ENCODE results near the gene EPHA7. TPM values are rescaled to one million over a fixed set of nuclear protein-coding genes. Genes with fewer than 3 reads are reported as not detected.

The EPHA7 gene
- total RNA-seq, 2 experiments from 2014 or later: not detected

GRCh38 chr6:93266116-93266817 lies 153.1 kb downstream of the EPHA7 start:
- H3K36me3 Mint-ChIP-seq: no peaks in the 10 kb centered on the region
- H3K4me3 Mint-ChIP-seq: no peak overlapping the region
- no peak for DNase-seq
- H3K27ac Mint-ChIP-seq: no peak overlapping the region
- no peaks in the 10 kb centered on the region for H3K9me3 Mint-ChIP-seq
- no peaks in the 10 kb centered on the region for H3K4me1 Mint-ChIP-seq
- no peaks in the 10 kb centered on the region for H3K27me3 Mint-ChIP-seq

- Mint-ChIP-seq H3K9me3 (no peaks in the 10 kb centered on the region), H3K36me3 (no peaks in the 10 kb centered on the region), H3K4me3 (no peak overlapping the region), H3K4me1 (no peaks in the 10 kb centered on the region), H3K27me3 (no peaks in the 10 kb centered on the region), H3K27ac (no peak overlapping the region)
- DNase-seq: no peak
Observed at GRCh38 chr6:93260881-93261280, 158.5 kb downstream of the EPHA7 start.

GRCh38 chr6:93259332-93259731 lies 160.0 kb downstream of the EPHA7 start:
- Mint-ChIP-seq H3K4me3 (no peak overlapping the region), H3K27me3 (no peaks in the 10 kb centered on the region), H3K4me1 (no peaks in the 10 kb centered on the region), H3K9me3 (no peaks in the 10 kb centered on the region), H3K27ac (no peak overlapping the region), H3K36me3 (no peaks in the 10 kb centered on the region)
- DNase-seq: no peak

GRCh38 chr6:93252930-93253329 lies 166.4 kb downstream of the EPHA7 start:
- H3K27me3 Mint-ChIP-seq: no peaks in the 10 kb centered on the region
- DNase-seq: no peak
- no peak overlapping the region for H3K27ac Mint-ChIP-seq
- no peak overlapping the region for H3K4me3 Mint-ChIP-seq
- H3K36me3 Mint-ChIP-seq: no peaks in the 10 kb centered on the region
- no peaks in the 10 kb centered on the region for H3K9me3 Mint-ChIP-seq
- no peaks in the 10 kb centered on the region for H3K4me1 Mint-ChIP-seq

GRCh38 chr6:93248631-93249030 lies 170.7 kb downstream of the EPHA7 start:
- Mint-ChIP-seq H3K27me3 (no peaks in the 10 kb centered on the region), H3K36me3 (no peaks in the 10 kb centered on the region), H3K4me1 (no peaks in the 10 kb centered on the region), H3K27ac (no peak overlapping the region), H3K9me3 (peaks cover 2% of the 10 kb centered on the region), H3K4me3 (no peak overlapping the region)
- DNase-seq: no peak

GRCh38 chr6:93243231-93243778 lies 176.1 kb downstream of the EPHA7 start:
- H3K36me3 Mint-ChIP-seq: no peaks in the 10 kb centered on the region
- H3K9me3 Mint-ChIP-seq: peaks cover 2% of the 10 kb centered on the region
- no peak for DNase-seq
- no peak overlapping the region for H3K4me3 Mint-ChIP-seq
- H3K4me1 Mint-ChIP-seq: no peaks in the 10 kb centered on the region
- H3K27ac Mint-ChIP-seq: no peak overlapping the region
- no peaks in the 10 kb centered on the region for H3K27me3 Mint-ChIP-seq

GRCh38 chr6:93242049-93242448 lies 177.3 kb downstream of the EPHA7 start:
- no peaks in the 10 kb centered on the region for H3K36me3 Mint-ChIP-seq
- DNase-seq: no peak

GRCh38 chr6:93238632-93239031 lies 180.7 kb downstream of the EPHA7 start:
- H3K4me1 Mint-ChIP-seq: no peaks in the 10 kb centered on the region
- no peaks in the 10 kb centered on the region for H3K27me3 Mint-ChIP-seq
- no peak overlapping the region for H3K27ac Mint-ChIP-seq
- no peaks in the 10 kb centered on the region for H3K9me3 Mint-ChIP-seq
- no peaks in the 10 kb centered on the region for H3K36me3 Mint-ChIP-seq
- no peak overlapping the region for H3K4me3 Mint-ChIP-seq
- DNase-seq: no peak

More at GRCh38 chr6:93242049-93242448, 177.3 kb downstream of the EPHA7 start:
- Mint-ChIP-seq H3K4me3 (no peak overlapping the region), H3K4me1 (no peaks in the 10 kb centered on the region), H3K27me3 (no peaks in the 10 kb centered on the region), H3K9me3 (no peaks in the 10 kb centered on the region), H3K27ac (no peak overlapping the region)

- H3K36me3 Mint-ChIP-seq: no peaks in the 10 kb centered on the region
- no peaks in the 10 kb centered on the region for H3K9me3 Mint-ChIP-seq
- no peak overlapping the region for H3K27ac Mint-ChIP-seq
- H3K4me3 Mint-ChIP-seq: no peak overlapping the region
- DNase-seq: no peak
- H3K4me1 Mint-ChIP-seq: no peaks in the 10 kb centered on the region
- H3K27me3 Mint-ChIP-seq: no peaks in the 10 kb centered on the region
Observed at GRCh38 chr6:93235775-93236174, 183.6 kb downstream of the EPHA7 start.

- Mint-ChIP-seq H3K4me1 (no peaks in the 10 kb centered on the region), H3K4me3 (no peak overlapping the region), H3K27me3 (no peaks in the 10 kb centered on the region), H3K27ac (no peak overlapping the region), H3K36me3 (no peaks in the 10 kb centered on the region), H3K9me3 (peaks cover 4% of the 10 kb centered on the region)
- no peak for DNase-seq
Observed at GRCh38 chr6:93226822-93227221, 192.5 kb downstream of the EPHA7 start.

GRCh38 chr6:93222071-93222851 lies 197.1 kb downstream of the EPHA7 start:
- Mint-ChIP-seq H3K27ac (no peak overlapping the region), H3K27me3 (no peaks in the 10 kb centered on the region), H3K4me3 (no peak overlapping the region), H3K4me1 (no peaks in the 10 kb centered on the region), H3K36me3 (no peaks in the 10 kb centered on the region), H3K9me3 (peaks cover 4% of the 10 kb centered on the region)
- DNase-seq: no peak

GRCh38 chr6:93219447-93219846 lies 199.9 kb downstream of the EPHA7 start:
- Mint-ChIP-seq H3K27ac (no peak overlapping the region), H3K4me3 (no peak overlapping the region), H3K36me3 (no peaks in the 10 kb centered on the region), H3K9me3 (peaks cover 2% of the 10 kb centered on the region), H3K27me3 (no peaks in the 10 kb centered on the region), H3K4me1 (no peaks in the 10 kb centered on the region)
- DNase-seq: no peak

- no peak for DNase-seq
- Mint-ChIP-seq H3K4me3 (no peak overlapping the region), H3K27me3 (no peaks in the 10 kb centered on the region), H3K4me1 (no peaks in the 10 kb centered on the region), H3K9me3 (no peaks in the 10 kb centered on the region), H3K27ac (no peak overlapping the region), H3K36me3 (no peaks in the 10 kb centered on the region)
Observed at GRCh38 chr6:93218096-93218495, 201.3 kb downstream of the EPHA7 start.

GRCh38 chr6:93213028-93213427 lies 206.3 kb downstream of the EPHA7 start:
- H3K36me3 Mint-ChIP-seq: no peaks in the 10 kb centered on the region
- no peak overlapping the region for H3K4me3 Mint-ChIP-seq
- no peak for DNase-seq
- H3K27me3 Mint-ChIP-seq: no peaks in the 10 kb centered on the region
- peaks cover 4% of the 10 kb centered on the region for H3K9me3 Mint-ChIP-seq
- H3K27ac Mint-ChIP-seq: no peak overlapping the region
- no peaks in the 10 kb centered on the region for H3K4me1 Mint-ChIP-seq

- Mint-ChIP-seq H3K9me3 (peaks cover 4% of the 10 kb centered on the region), H3K27ac (no peak overlapping the region), H3K36me3 (no peaks in the 10 kb centered on the region), H3K4me1 (no peaks in the 10 kb centered on the region), H3K27me3 (no peaks in the 10 kb centered on the region), H3K4me3 (no peak overlapping the region)
- no peak for DNase-seq
Observed at GRCh38 chr6:93210908-93211307, 208.5 kb downstream of the EPHA7 start.

Data from activated naive CD8-positive, alpha-beta T cell treated with anti-CD3 and anti-CD28 coated beads for 36 hours (primary cell).